HepG2 (cell line): ENCODE measurements around the gene KRT15. TPM values are rescaled to one million over a fixed set of nuclear protein-coding genes. Genes with fewer than 3 reads are reported as not detected.

Experiments
- ATAC-seq: fragments of 200-7000 bp; cut with Tn5 transposase; 3 replicates; pipeline ENCODE4 v1.9.1; 2020; ENCODE audit warnings: mild to moderate bottlenecking, moderate library complexity
- BruUV-seq: library from RNA; stranded (reverse); fragments of 400-500 nt; replicated peaks from 2 replicates; lab custom pipeline; 2021; lab: Mats Ljungman, UMichigan
- CTCF ChIA-PET: fragments of 300-600 bp; formaldehyde crosslinking; extraction: SDS; loops from one replicate; lab custom pipeline; 2021; ENCODE audit warnings: low total read pairs, inconsistent platforms, low intra/inter-chr PET ratio; lab: Yijun Ruan, JAX
- POLR2A ChIA-PET: fragments of 350-600 bp; sonication (Branson Sonifier 250); formaldehyde crosslinking; loops from one replicate; lab custom pipeline; 2020; ENCODE audit warnings: antibody characterized with exemption, inconsistent platforms; lab: Yijun Ruan, JAX
- DNase-seq: peaks from one replicate; pipeline ENCODE4 v3.0.0-alpha.2; 2015; ENCODE audit warnings: low spot score
- FAIRE-seq: peaks from 3 replicates; lab custom pipeline; 2011; peaks lifted over from hg19 to GRCh38; lab: Jason Lieb, UNC
- H2AFZ ChIP-seq: one replicate; pipeline ENCODE4 v1.6.1; 2011; ENCODE audit warnings: low read length, inconsistent platforms
- H3K27ac ChIP-seq: fragments of 300-600 bp; 3 replicates; pipeline ENCODE4 v1.8.0; 2011; ENCODE audit warnings: mixed run types, mild to moderate bottlenecking, mixed read lengths, low read length, inconsistent platforms; ENCODE audit not compliant: insufficient read depth; ENCODE audit errors: extremely low read length
- H3K27me3 ChIP-seq, 2 experiments: fragments of 200-600 bp in 1 of 2; 2 replicates in 1 of 2; 3 replicates in 1 of 2; pipeline versions ENCODE4 v1.6.0 to v1.8.0; 2011; ENCODE audit warnings: low read length in 2 of 2, mild to moderate bottlenecking in 2 of 2, moderate library complexity in 2 of 2, inconsistent platforms in 1 of 2; ENCODE audit not compliant: insufficient read depth in 2 of 2, control insufficient read depth in 1 of 2
- H3K36me3 ChIP-seq, 2 experiments: fragments of 200-600 bp in 1 of 2; replicated peaks in 1 of 2; 2 replicates in 1 of 2; 3 replicates in 1 of 2; pipeline versions ENCODE4 v1.5.1 to v1.8.0; 2011; ENCODE audit warnings: low read length in 2 of 2, inconsistent platforms in 1 of 2; ENCODE audit not compliant: insufficient read depth in 2 of 2, control insufficient read depth in 1 of 2
- H3K4me1 ChIP-seq: 2 replicates; pipeline ENCODE4 v1.5.1; 2012; ENCODE audit warnings: low read length, inconsistent platforms; ENCODE audit not compliant: insufficient read depth
- H3K4me2 ChIP-seq: 2 replicates; pipeline ENCODE4 v1.6.0; 2011; ENCODE audit warnings: low read depth, low read length, inconsistent platforms
- H3K4me3 ChIP-seq, 3 experiments: fragments of 200-600 bp in 1 of 3; sonication (generic), shearing (Covaris generic) in 1 of 3; replicated peaks in 1 of 3; 2 replicates each; pipeline ENCODE4 v1.5.1; 2011 to 2016; ENCODE audit warnings: low read length in 3 of 3, inconsistent platforms in 2 of 3, low read depth in 2 of 3, mild to moderate bottlenecking in 2 of 3, control low read depth in 1 of 3, mixed read lengths in 1 of 3; ENCODE audit not compliant: insufficient read depth in 1 of 3
- H3K79me2 ChIP-seq: one replicate; pipeline ENCODE4 v1.6.1; 2011; ENCODE audit warnings: low read length, inconsistent platforms; ENCODE audit not compliant: insufficient read depth
- H3K9ac ChIP-seq: 2 replicates; pipeline ENCODE4 v1.6.0; 2011; ENCODE audit warnings: mild to moderate bottlenecking, low read depth, low read length, inconsistent platforms; ENCODE audit not compliant: insufficient read depth
- H3K9me3 ChIP-seq: 2 replicates; pipeline ENCODE4 v1.5.1; 2012; ENCODE audit warnings: mild to moderate bottlenecking, low read length
- H4K20me1 ChIP-seq: 2 replicates; pipeline ENCODE4 v1.6.0; 2011; ENCODE audit warnings: inconsistent platforms, mild to moderate bottlenecking, low read length, moderate library complexity; ENCODE audit not compliant: insufficient read depth
- GABPB1 ChIP-seq: IDR thresholded peaks from 2 replicates; pipeline ENCODE4 v1.6.1; 2016; ENCODE audit warnings: mild to moderate bottlenecking, missing genetic modification reagents, moderate library complexity, missing compliant biosample characterization
- IRF1 ChIP-seq: sonication (generic); formaldehyde crosslinking; IDR thresholded peaks from 2 replicates; pipeline ENCODE4 v1.4.0; 2020; ENCODE audit warnings: low read depth, mild to moderate bottlenecking, missing genetic modification reagents
- MEF2D ChIP-seq: sonication (generic); formaldehyde crosslinking; IDR thresholded peaks from 2 replicates; pipeline ENCODE4 v1.5.1; 2020; ENCODE audit warnings: mild to moderate bottlenecking, missing genetic modification reagents
- POGZ ChIP-seq: sonication (generic); formaldehyde crosslinking; IDR thresholded peaks from 2 replicates; pipeline ENCODE4 v1.4.0; 2020; ENCODE audit warnings: mild to moderate bottlenecking, missing genetic modification reagents
- SRY ChIP-seq: sonication (generic); formaldehyde crosslinking; IDR thresholded peaks from 2 replicates; pipeline ENCODE4 v1.8.0; 2022; ENCODE audit warnings: mild to moderate bottlenecking, missing genetic modification reagents
- U2AF1 ChIP-seq: fragments of 200-400 bp; formaldehyde crosslinking; optimal IDR thresholded peaks from 2 replicates; pipeline ENCODE3; 2017; ENCODE audit warnings: mild to moderate bottlenecking, low read depth, low read length
- ZBED4 ChIP-seq: sonication (generic); formaldehyde crosslinking; IDR thresholded peaks from 2 replicates; pipeline ENCODE4 v1.4.0; 2020; ENCODE audit warnings: missing genetic modification reagents, borderline replicate concordance
- ZBTB26 ChIP-seq: IDR thresholded peaks from 2 replicates; pipeline ENCODE4 v1.6.1; 2016; ENCODE audit warnings: missing compliant biosample characterization, missing genetic modification reagents, borderline replicate concordance
- ZFP82 ChIP-seq: sonication (generic); formaldehyde crosslinking; IDR thresholded peaks from 2 replicates; pipeline ENCODE4 v1.5.1; 2020; ENCODE audit warnings: mild to moderate bottlenecking, missing genetic modification reagents, borderline replicate concordance
- ZMYM3 ChIP-seq: sonication (generic); formaldehyde crosslinking; IDR thresholded peaks from 2 replicates; pipeline ENCODE4 v1.5.1; 2020; ENCODE audit warnings: mild to moderate bottlenecking, missing genetic modification reagents
- ZNF292 ChIP-seq: sonication (generic); formaldehyde crosslinking; IDR thresholded peaks from 2 replicates; pipeline ENCODE4 v1.8.1; 2022; ENCODE audit warnings: mild to moderate bottlenecking, low read depth, missing genetic modification reagents, borderline replicate concordance
- ZNF354B ChIP-seq: sonication (generic); formaldehyde crosslinking; IDR thresholded peaks from 2 replicates; pipeline ENCODE4 v1.8.0; 2022; ENCODE audit warnings: mild to moderate bottlenecking, missing genetic modification reagents
- ZNF432 ChIP-seq: sonication (generic); formaldehyde crosslinking; IDR thresholded peaks from 2 replicates; pipeline ENCODE4 v1.5.0; 2020; ENCODE audit warnings: missing genetic modification reagents, mild to moderate bottlenecking, borderline replicate concordance
- ZNF570 ChIP-seq: sonication (generic); formaldehyde crosslinking; IDR thresholded peaks from 2 replicates; pipeline ENCODE4 v1.4.0; 2020; ENCODE audit warnings: mild to moderate bottlenecking, missing genetic modification reagents, borderline replicate concordance
- ZNF768 ChIP-seq: sonication (generic); formaldehyde crosslinking; IDR thresholded peaks from 2 replicates; pipeline ENCODE4 v1.4.0; 2020; ENCODE audit warnings: missing genetic modification reagents
- ZSCAN31 ChIP-seq: sonication (generic); formaldehyde crosslinking; IDR thresholded peaks from 2 replicates; pipeline ENCODE4 v1.5.0; 2020; ENCODE audit warnings: low read depth, mild to moderate bottlenecking, missing genetic modification reagents
- ZZZ3 ChIP-seq: sonication (generic); formaldehyde crosslinking; IDR thresholded peaks from 2 replicates; pipeline ENCODE4 v1.4.0; 2020; ENCODE audit warnings: missing genetic modification reagents, mild to moderate bottlenecking, borderline replicate concordance
- WGBS: methylation state at CpG from one replicate; pipeline ENCODE4 v1.1.6; 2017; ENCODE audit warnings: low lambda C conversion rate; 5-methylcytosine and 5-hydroxymethylcytosine counted together
- in situ Hi-C: cut with HindIII; loops from 2 replicates; pipeline ENCODE4 v1.10.0; 2017; ENCODE audit warnings: low pct_unique_long_range_greater_than_20kb; ENCODE audit not compliant: extremely low pct_ligation_motif_present
- intact Hi-C: fragments of 100-400 bp; cut with micrococcal nuclease; formaldehyde crosslinking; loops from one replicate; pipeline ENCODE4 v1.10.0; 2022; ENCODE audit not compliant: unreplicated experiment
- polyA plus RNA-seq, 8 experiments: library from polyadenylated mRNA; depleted of rRNA in 3 of 8; stranded (reverse) in 7 of 8; unstranded in 1 of 8; fragments of >200 nt; fragmentation: Illumina TruSeq in 4 of 8; extraction: Trizol in 4 of 8; gene quantifications; 2 replicates each; pipeline versions ENCODE4 v1.2.1 to v1.2.3, GENCODE V29; 2011 to 2016; ENCODE audit warnings: low read depth in 4 of 8, missing spikeins in 1 of 8, mixed read lengths in 1 of 8; ENCODE audit not compliant: insufficient read depth in 1 of 8
- total RNA-seq, 5 experiments: library from RNA; depleted of rRNA; stranded (reverse); fragments of >200 nt; fragmentation: Illumina TruSeq; extraction: Trizol; gene quantifications; 2 replicates each; pipeline ENCODE4 v1.2.3, GENCODE V29; 2016; ENCODE audit warnings: low read depth in 1 of 5

The KRT15 gene
- total and polyA plus RNA-seq, 2 of the 13 experiments (the other 11 are each of a cell fraction or from before 2014, with no cell fraction given) = 0.46 to 0.63 TPM

GRCh38 chr17:41548844-41549595, 30.3 kb upstream of the KRT15 start:
- Histone ChIP-seq H2AFZ (peak overlapping the region; percentile 49), H3K4me1 (peaks cover 48% of the 10 kb centered on the region), H3K9me3 (no peaks in the 10 kb centered on the region), H3K36me3 (no peaks in the 10 kb centered on the region), H3K27ac (peak overlapping the region; percentile 16), H3K79me2 (no peaks in the 10 kb centered on the region), H3K9ac (peak overlapping the region; percentile 42), H3K27me3 (peaks cover 4 to 28% of the 10 kb centered on the region in 2 experiments; a peak in 4 of 5 replicates), H3K4me2 (peak overlapping the region; percentile 93), H4K20me1 (no peaks in the 10 kb centered on the region), H3K4me3 (peak overlapping the region; percentile 18 to 67 (median 22); a peak in 4 of 6 replicates)
- intact Hi-C loops = loop anchor here (1.0 kb wide), 2 partner anchors 99 to 113 kb away; no protein-coding TSS in a partner anchor
- ChIA-PET CTCF (interaction anchor here (0.7 to 6.3 kb wide), 14 partner anchors 15 to 746 kb away, joined by 3 to 84 read pairs (median 8); partner anchors contain the start of gene KRT19), POLR2A (interaction anchor here (0.7 to 3.3 kb wide), 8 partner anchors 10 to 730 kb away, joined by 3 to 26 read pairs (median 4); partner anchors contain the start of genes EIF1 and KRT19)
- peak; percentile 97 for FAIRE-seq
- peak; percentile 90 for ATAC-seq
- in situ Hi-C loops = loop anchor here (5.0 kb wide), 2 partner anchors 62 to 113 kb away; partner anchors contain the start of gene KRT36
- DNase-seq = peak; percentile 82
- no TSS peak for BruUV-seq
- WGBS = 0% methylated on average over 16 of the region's 25 CpGs
- TF ChIP-seq IRF1 (CRISPR knock-in tag) = no peak
- TF ChIP-seq U2AF1 = peak; percentile 58
- peak; percentile 97 for TF ChIP-seq ZNF768 (CRISPR knock-in tag)
- TF ChIP-seq GABPB1 (CRISPR knock-in tag) = peak; percentile 62
- TF ChIP-seq ZFP82 (CRISPR knock-in tag) = no peak
- TF ChIP-seq ZNF292 (CRISPR knock-in tag) = peak; percentile 89
- TF ChIP-seq POGZ = 0 out of 2 replicates have a peak, but pooled peaks have one; percentile 17
- TF ChIP-seq ZZZ3 = no peak
- TF ChIP-seq ZMYM3 (CRISPR knock-in tag) = peak; percentile 83
- 0 out of 2 replicates have a peak, but pooled peaks have one; percentile 24 for TF ChIP-seq ZNF354B (CRISPR knock-in tag)
- TF ChIP-seq ZSCAN31 (CRISPR knock-in tag) = no peak
- TF ChIP-seq ZNF570 (CRISPR knock-in tag) = no peak
- 0 out of 2 replicates have a peak, but pooled peaks have one; percentile 44 for TF ChIP-seq ZBTB26 (CRISPR knock-in tag)
- peak; percentile 38 for TF ChIP-seq MEF2D (CRISPR knock-in tag)
- no peak for TF ChIP-seq ZNF432
- no peak for TF ChIP-seq ZBED4
- no peak for TF ChIP-seq SRY (CRISPR knock-in tag)
